Cardiac muscle cell (in vitro differentiated cells and primary cell): ENCODE data around the gene TLX1. TPM values are rescaled to one million over a fixed set of nuclear protein-coding genes. Genes with fewer than 3 reads are reported as not detected.

Experiments used
- DNase-seq, 2 donors: peaks; one replicate each; pipeline versions ENCODE4 v3.0.0 to v3.0.0-alpha.2; 2010 to 2017; ENCODE audit warnings: low read depth in 1 of 2, low spot score in 1 of 2
- H3K27ac ChIP-seq: fragments of 200-600 bp; sonication (generic); 2 replicates; pipeline ENCODE4 v1.5.1; 2016
- H3K27me3 ChIP-seq: fragments of 200-600 bp; sonication (generic); 2 replicates; pipeline ENCODE4 v1.6.0; 2016; ENCODE audit warnings: control low read depth
- H3K36me3 ChIP-seq: fragments of 200-600 bp; sonication (generic); 2 replicates; pipeline ENCODE4 v1.5.1; 2016; ENCODE audit warnings: control low read depth
- H3K4me1 ChIP-seq: fragments of 200-600 bp; sonication (generic); 2 replicates; pipeline ENCODE4 v1.8.1; 2017; ENCODE audit warnings: low read depth, mild to moderate bottlenecking, mixed run types
- H3K4me3 ChIP-seq: fragments of 200-600 bp; sonication (generic); 2 replicates; pipeline ENCODE4 v1.5.1; 2016; ENCODE audit warnings: mild to moderate bottlenecking
- H3K9me3 ChIP-seq: fragments of 200-600 bp; sonication (generic); 2 replicates; pipeline ENCODE4 v1.5.1; 2017; ENCODE audit warnings: low read depth, mild to moderate bottlenecking, control low read depth
- CTCF ChIP-seq: IDR thresholded peaks from 2 replicates; pipeline ENCODE4 v1.5.1; 2012; ENCODE audit warnings: low read depth, mild to moderate bottlenecking, low read length
- polyA plus RNA-seq: library from polyadenylated mRNA; unstranded; fragments of >200 nt; fragmentation: Nextera tagmentation; extraction: Ambion mirVana; gene quantifications from 2 replicates; pipeline ENCODE4 v1.2.1, GENCODE V29; 2016
- total RNA-seq: library from RNA; depleted of rRNA; stranded (reverse); fragments of >200 nt; gene quantifications from 2 replicates; pipeline ENCODE4 v1.2.3, GENCODE V29; 2016

The TLX1 gene
- total and polyA plus RNA-seq, 2 experiments from 2014 or later, result 1.9 to 2.2 TPM

GRCh38 chr10:101144053-101144452 lies 13.0 kb downstream of the TLX1 start:
- Histone ChIP-seq H3K9me3 (no peaks in the 10 kb centered on the region), H3K4me1 (peaks cover 7% of the 10 kb centered on the region), H3K27me3 (peaks cover 100% of the 10 kb centered on the region), H3K36me3 (no peaks in the 10 kb centered on the region), H3K4me3 (no peak overlapping the region), H3K27ac (no peak overlapping the region)
- no peak for DNase-seq
- no peak for TF ChIP-seq CTCF

- Histone ChIP-seq H3K4me1 (peaks cover 4% of the 10 kb centered on the region), H3K36me3 (no peaks in the 10 kb centered on the region), H3K4me3 (no peak overlapping the region), H3K27ac (no peak overlapping the region), H3K27me3 (peaks cover 100% of the 10 kb centered on the region), H3K9me3 (no peaks in the 10 kb centered on the region)
- no peak for DNase-seq
- no peak for TF ChIP-seq CTCF
These were observed 14.0 kb downstream of the TLX1 start for GRCh38 chr10:101145145-101145544.

GRCh38 chr10:101145750-101146391 lies 14.8 kb downstream of the TLX1 start:
- no peak for TF ChIP-seq CTCF
- Histone ChIP-seq H3K4me1 (no peaks in the 10 kb centered on the region), H3K9me3 (no peaks in the 10 kb centered on the region), H3K27me3 (peaks cover 100% of the 10 kb centered on the region), H3K36me3 (no peaks in the 10 kb centered on the region), H3K4me3 (no peak overlapping the region), H3K27ac (no peak overlapping the region)
- DNase-seq, result no peak

GRCh38 chr10:101146392-101147251 lies 15.5 kb downstream of the TLX1 start:
- Histone ChIP-seq H3K4me1 (no peaks in the 10 kb centered on the region), H3K36me3 (no peaks in the 10 kb centered on the region), H3K27me3 (peaks cover 100% of the 10 kb centered on the region), H3K9me3 (no peaks in the 10 kb centered on the region), H3K4me3 (no peak overlapping the region), H3K27ac (no peak overlapping the region)
- no peak for TF ChIP-seq CTCF
- no peak for DNase-seq

- no peaks in the 10 kb centered on the region for H3K4me1 ChIP-seq
- no peak overlapping the region for H3K27ac ChIP-seq
- no peak overlapping the region for H3K4me3 ChIP-seq
- no peak for TF ChIP-seq CTCF
- DNase-seq, result no peak
- peaks cover 82% of the 10 kb centered on the region for H3K27me3 ChIP-seq
- H3K9me3 ChIP-seq, result no peaks in the 10 kb centered on the region
- no peaks in the 10 kb centered on the region for H3K36me3 ChIP-seq
These were observed 20.3 kb downstream of the TLX1 start for GRCh38 chr10:101151395-101151794.
